Esophagus muscularis mucosa (tissue), 4 donors: ENCODE data around the gene CHCHD6.

Experiments
- CTCF ChIP-seq, 3 experiments: fragments of 200-600 bp in 2 of 3; fragments of 450-650 bp in 1 of 3; sonication (generic) in 2 of 3; IDR thresholded peaks; one replicate each; pipeline ENCODE4 v1.5.1; 2017 to 2019; ENCODE audit warnings: antibody characterized with exemption in 3 of 3, mild to moderate bottlenecking in 2 of 3, moderate library complexity in 1 of 3
- EP300 ChIP-seq: sonication (generic); formaldehyde crosslinking; IDR thresholded peaks from one replicate; pipeline ENCODE4 v1.6.1; 2017; ENCODE audit warnings: antibody characterized with exemption
- POLR2A ChIP-seq: fragments of 450-650 bp; IDR thresholded peaks from one replicate; pipeline ENCODE4 v1.6.1; 2017; ENCODE audit warnings: antibody characterized with exemption, moderate library complexity, mild to moderate bottlenecking, low read depth
- POLR2AphosphoS5 ChIP-seq, 2 donors: sonication (generic); formaldehyde crosslinking; IDR thresholded peaks; one replicate each; pipeline ENCODE4 v1.6.1; 2017; ENCODE audit warnings: antibody characterized with exemption in 2 of 2

- TF ChIP-seq EP300 = no peak
- TF ChIP-seq POLR2A = no peak
- TF ChIP-seq CTCF (IDR thresholded peaks at IDR 0.05) = no peak
- TF ChIP-seq POLR2AphosphoS5 (IDR thresholded peaks at IDR 0.05) = no peak
These were observed 37.1 kb upstream of the CHCHD6 start for GRCh38 chr3:126666658-126667528.
